Naive thymus-derived CD4-positive, alpha-beta T cell (primary cell): ENCODE data around the gene ITGAD. TPM values are rescaled to one million over a fixed set of nuclear protein-coding genes. Genes with fewer than 3 reads are reported as not detected.
A peak's percentile ranks its signal among the peaks of the same experiment; 100 is the strongest.

Experiments
- ATAC-seq: fragments of 150-1000 bp; cut with Tn5 transposase; 2 replicates; pipeline ENCODE4 v1.10.0; 2021; ENCODE audit warnings: mild to moderate bottlenecking, moderate library complexity
- CTCF ChIA-PET: fragments of 350-600 bp; sonication (Branson Sonifier 250); formaldehyde crosslinking; loops from one replicate; lab custom pipeline; 2021; ENCODE audit warnings: antibody characterized with exemption; lab: Charles Lee
- POLR2A ChIA-PET: fragments of 350-600 bp; sonication (Branson Sonifier 250); formaldehyde crosslinking; loops from one replicate; lab custom pipeline; 2021; ENCODE audit warnings: antibody characterized with exemption, inconsistent platforms; lab: Charles Lee
- DNase-seq, 9 donors: peaks; one replicate each; pipeline versions ENCODE4 v3.0.0 to v3.0.0-alpha.2; 2020 to 2022; ENCODE audit warnings: mixed read lengths in 1 of 9
- H3K27ac ChIP-seq: one replicate; pipeline ENCODE4 v1.7.0; 2013; ENCODE audit warnings: mild to moderate bottlenecking, low read depth, low read length, moderate library complexity
- H3K27me3 ChIP-seq, 2 donors: one replicate each; pipeline ENCODE4 v1.7.0; 2013; ENCODE audit warnings: low read length in 2 of 2, mild to moderate bottlenecking in 2 of 2, moderate library complexity in 2 of 2; ENCODE audit not compliant: control insufficient read depth in 2 of 2, insufficient read depth in 2 of 2
- H3K36me3 ChIP-seq, 3 experiments: 1 replicate in 2 of 3; 2 replicates in 1 of 3; pipeline ENCODE4 v1.7.0; 2013; ENCODE audit warnings: low read length in 3 of 3, mild to moderate bottlenecking in 3 of 3, moderate library complexity in 1 of 3; ENCODE audit not compliant: insufficient read depth in 3 of 3, control insufficient read depth in 2 of 3
- H3K4me1 ChIP-seq, 2 donors: one replicate each; pipeline ENCODE4 v1.7.0; 2013; ENCODE audit warnings: low read length in 2 of 2, mild to moderate bottlenecking in 2 of 2, moderate library complexity in 1 of 2; ENCODE audit not compliant: control insufficient read depth in 2 of 2, insufficient read depth in 2 of 2
- H3K4me3 ChIP-seq: 2 replicates; pipeline ENCODE4 v1.7.0; 2013; ENCODE audit warnings: mild to moderate bottlenecking, low read length
- H3K9me3 ChIP-seq, 3 experiments: 1 replicate in 2 of 3; 2 replicates in 1 of 3; pipeline ENCODE4 v1.7.0; 2013; ENCODE audit warnings: low read length in 3 of 3; ENCODE audit not compliant: control insufficient read depth in 2 of 3
- H3K27ac Mint-ChIP-seq, 9 donors: one replicate each; pipeline ENCODE4 v1.8.0; 2020 to 2022; ENCODE audit warnings: mixed read lengths in 9 of 9, mild to moderate bottlenecking in 8 of 9, moderate library complexity in 5 of 9, inconsistent platforms in 2 of 9
- H3K27me3 Mint-ChIP-seq, 5 donors: one replicate each; pipeline ENCODE4 v1.8.0; 2021 to 2022; ENCODE audit warnings: mixed read lengths in 5 of 5, mild to moderate bottlenecking in 1 of 5
- H3K36me3 Mint-ChIP-seq, 5 donors: one replicate each; pipeline ENCODE4 v1.8.0; 2020 to 2022; ENCODE audit warnings: mixed read lengths in 5 of 5, mild to moderate bottlenecking in 3 of 5, inconsistent platforms in 1 of 5
- H3K4me1 Mint-ChIP-seq, 7 donors: one replicate each; pipeline ENCODE4 v1.8.0; 2020 to 2022; ENCODE audit warnings: mixed read lengths in 7 of 7, mild to moderate bottlenecking in 3 of 7, inconsistent platforms in 1 of 7
- H3K4me3 Mint-ChIP-seq, 10 donors: one replicate each; pipeline ENCODE4 v1.8.0; 2020 to 2022; ENCODE audit warnings: mild to moderate bottlenecking in 10 of 10, mixed read lengths in 10 of 10, moderate library complexity in 6 of 10, inconsistent platforms in 2 of 10
- H3K9me3 Mint-ChIP-seq, 11 donors: one replicate each; pipeline ENCODE4 v1.8.0; 2020 to 2022; ENCODE audit warnings: mixed read lengths in 11 of 11, mild to moderate bottlenecking in 4 of 11, inconsistent platforms in 1 of 11, moderate library complexity in 1 of 11
- intact Hi-C, 2 donors: fragments of 100-400 bp; cut with micrococcal nuclease; formaldehyde crosslinking; loops; one replicate each; pipeline ENCODE4 v1.15.1; 2023
- polyA plus RNA-seq, 2 donors: library from polyadenylated mRNA; unstranded; fragments of 300-500 nt; fragmentation: Illumina TruSeq; gene quantifications; one replicate each; pipeline ENCODE4 v1.2.3, GENCODE V29; 2021
- total RNA-seq, 6 experiments: library from RNA in 5 of 6; stranded (reverse) in 5 of 6; gene quantifications; 1 replicate in 5 of 6; 2 replicates in 1 of 6; pipeline ENCODE4 v1.2.3 and lab custom pipeline; 2021 to 2026

The ITGAD gene
- total and polyA plus RNA-seq, 7 experiments from 2014 or later, result 0.24 to 1.3 TPM; not detected in 5

DNA sequence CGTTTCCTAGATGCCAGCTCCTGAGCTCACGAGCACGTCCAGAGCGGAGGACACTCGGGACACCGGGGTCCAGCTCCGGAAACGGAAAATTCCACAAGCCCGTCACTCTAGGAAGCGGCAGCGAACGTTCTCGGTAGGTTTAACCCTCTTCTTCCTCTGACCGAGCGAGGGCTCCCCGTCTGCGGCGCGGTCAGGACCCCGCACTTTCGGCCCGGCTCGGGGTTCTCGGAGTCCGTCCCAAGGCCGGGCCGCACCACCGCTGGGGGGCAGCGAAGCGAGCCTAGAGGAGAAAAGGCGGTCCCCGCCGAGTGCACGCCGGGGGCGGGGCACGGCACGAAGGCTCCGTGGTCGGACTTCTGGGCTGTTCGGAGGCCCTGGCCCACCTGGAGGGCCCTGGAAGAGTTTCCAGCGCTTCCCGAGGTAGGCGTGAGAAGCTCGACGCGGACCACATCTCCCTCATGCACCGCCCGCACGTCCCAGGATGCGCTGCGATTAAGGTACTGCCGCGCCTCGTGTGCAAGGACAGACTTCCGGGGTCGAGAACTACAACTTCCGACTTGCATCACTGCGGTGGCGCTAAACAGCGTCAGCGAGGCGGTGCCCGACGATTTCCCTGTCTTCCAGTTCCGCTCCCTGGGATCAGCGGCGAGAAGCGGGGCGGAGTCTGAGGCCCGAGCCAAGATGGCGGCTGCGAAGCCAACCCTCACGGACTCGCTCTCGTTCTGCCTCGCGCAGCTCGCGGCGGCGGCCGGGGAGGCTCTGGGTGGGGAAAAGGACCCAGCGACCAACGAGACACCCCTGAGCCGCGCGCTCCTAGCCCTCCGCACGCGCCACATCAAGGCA, 65.9 kb downstream of the ITGAD start, which contains the start of gene ARMC5:
TSS of gene ARMC5 (plus strand) at position 658 of the 843 bp plus-strand sequence. CDS start at position 682, 24 bp downstream.
- peak; percentile 81 for ATAC-seq
- DNase-seq, result peak in 7 of 9 donors; percentile 92 to 99 (median 98)
- Histone ChIP-seq H3K4me1 (peaks cover 32 to 37% of the 10 kb centered on the region in 2 donors), H3K36me3 (peaks cover 0 to 14% (median 0%) of the 10 kb centered on the region in 3 experiments), H3K9me3 (no peaks in the 10 kb centered on the region), H3K27ac (peak within 1 kb of the TSS; percentile 95), H3K27me3 (no peaks in the 10 kb centered on the region), H3K4me3 (peak within 1 kb of the TSS; percentile 87)
- POLR2A ChIA-PET, result interaction anchor here (0.6 to 5.2 kb wide), 28 partner anchors 9 to 645 kb away, joined by 3 to 69 read pairs (median 6); partner anchors contain the start of genes COX6A2, FUS, KAT8 and RUSF1
- intact Hi-C loops, result loop anchor here (1.0 to 5.0 kb wide), 26 partner anchors 16 to 800 kb away; partner anchors contain the start of genes BCKDK (in 2 of the 2), FUS (in 2 of the 2), RUSF1 (in 2 of the 2) and ZNF646 (in 2 of the 2)
- no peaks in the 10 kb centered on the region for H3K27me3 Mint-ChIP-seq
- peak within 1 kb of the TSS; percentile 88 to 96 (median 94) for H3K4me3 Mint-ChIP-seq
- CTCF ChIA-PET, result interaction anchor here (1.0 to 3.4 kb wide), 4 partner anchors 16 to 613 kb away, joined by 3 to 11 read pairs (median 4); partner anchors contain the start of genes ZNF267 and ZNF843
- H3K36me3 Mint-ChIP-seq, result peaks cover 3 to 14% (median 4%) of the 10 kb centered on the region in 5 donors
- H3K9me3 Mint-ChIP-seq, result peaks cover 0 to 2% (median 0%) of the 10 kb centered on the region in 11 donors
- peaks cover 26 to 51% (median 46%) of the 10 kb centered on the region in 7 donors for H3K4me1 Mint-ChIP-seq
- H3K27ac Mint-ChIP-seq, result peak within 1 kb of the TSS; percentile 94 to 99 (median 98)

DNA sequence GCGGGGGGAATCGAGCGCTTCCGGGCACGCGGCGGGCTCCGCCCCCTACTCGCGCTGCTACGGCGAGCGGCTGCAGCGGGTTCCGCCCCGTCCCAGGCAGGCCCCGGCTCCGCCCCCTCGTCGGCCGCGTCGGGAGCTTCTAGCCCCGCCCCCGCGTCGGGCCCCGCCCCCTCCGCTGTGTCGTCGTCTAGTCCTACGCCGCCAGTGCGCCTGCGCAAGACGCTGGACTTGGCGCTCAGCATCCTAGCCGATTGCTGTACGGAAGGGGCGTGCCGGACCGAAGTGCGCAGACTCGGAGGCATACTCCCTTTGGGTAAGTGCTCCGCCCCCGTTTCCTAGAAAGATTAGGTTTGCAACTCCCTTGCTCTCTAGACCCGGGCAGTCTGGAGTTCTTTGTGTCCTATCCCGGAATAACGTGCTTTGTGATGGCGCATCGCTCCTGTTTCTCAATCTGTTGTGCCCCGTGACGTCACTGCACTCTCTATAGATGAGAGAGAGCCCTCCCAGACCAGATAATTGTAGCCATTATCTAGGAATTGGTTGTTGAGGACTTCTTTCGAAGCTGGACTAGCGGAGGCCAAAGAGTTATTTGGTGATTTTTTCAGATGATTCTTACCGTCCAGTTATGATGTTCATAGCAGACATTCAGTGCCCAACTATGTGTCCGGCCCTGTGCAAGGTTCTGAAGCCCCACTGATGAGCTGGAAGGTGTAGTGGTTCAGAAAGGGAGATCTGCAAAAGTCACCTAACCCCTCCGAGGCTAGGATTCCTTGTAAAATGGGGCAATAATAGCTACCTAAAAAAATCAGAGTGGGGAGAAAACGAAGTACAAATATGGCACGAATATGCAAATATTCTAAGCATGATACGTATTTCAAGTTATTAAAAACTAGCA, 66.8 kb downstream of the ITGAD start:
- no peaks in the 10 kb centered on the region for H3K9me3 ChIP-seq
- H3K27ac ChIP-seq, result peak overlapping the region; percentile 95
- no peaks in the 10 kb centered on the region for H3K27me3 ChIP-seq
- H3K27me3 Mint-ChIP-seq, result no peaks in the 10 kb centered on the region
- POLR2A ChIA-PET, result interaction anchor here (0.6 to 5.2 kb wide), 30 partner anchors 10 to 881 kb away, joined by 3 to 69 read pairs (median 6); partner anchors contain the start of genes COX6A2, FUS, KAT8 and RUSF1
- H3K4me3 Mint-ChIP-seq, result peak overlapping the region; percentile 88 to 96 (median 94)
- H3K36me3 Mint-ChIP-seq, result peaks cover 4 to 15% (median 7%) of the 10 kb centered on the region in 5 donors
- peak overlapping the region; percentile 87 for H3K4me3 ChIP-seq
- peaks cover 0 to 17% (median 0%) of the 10 kb centered on the region in 3 experiments for H3K36me3 ChIP-seq
- peaks cover 32 to 37% of the 10 kb centered on the region in 2 donors for H3K4me1 ChIP-seq
- H3K9me3 Mint-ChIP-seq, result peaks cover 0 to 2% (median 0%) of the 10 kb centered on the region in 11 donors
- H3K27ac Mint-ChIP-seq, result peak overlapping the region; percentile 94 to 99 (median 98)
- intact Hi-C loops, result loop anchor here (1.0 to 5.0 kb wide), 26 partner anchors 16 to 801 kb away; partner anchors contain the start of genes BCKDK (in 2 of the 2), FUS (in 2 of the 2), RUSF1 (in 2 of the 2) and ZNF646 (in 2 of the 2)
- DNase-seq, result peak; percentile 99 to 100 (median 100)
- H3K4me1 Mint-ChIP-seq, result peaks cover 25 to 50% (median 45%) of the 10 kb centered on the region in 7 donors
- CTCF ChIA-PET, result interaction anchor here (0.6 to 3.4 kb wide), 8 partner anchors 8 to 614 kb away, joined by 3 to 17 read pairs (median 4); partner anchors contain the start of gene ZNF843
- ATAC-seq, result peak; percentile 91

DNA sequence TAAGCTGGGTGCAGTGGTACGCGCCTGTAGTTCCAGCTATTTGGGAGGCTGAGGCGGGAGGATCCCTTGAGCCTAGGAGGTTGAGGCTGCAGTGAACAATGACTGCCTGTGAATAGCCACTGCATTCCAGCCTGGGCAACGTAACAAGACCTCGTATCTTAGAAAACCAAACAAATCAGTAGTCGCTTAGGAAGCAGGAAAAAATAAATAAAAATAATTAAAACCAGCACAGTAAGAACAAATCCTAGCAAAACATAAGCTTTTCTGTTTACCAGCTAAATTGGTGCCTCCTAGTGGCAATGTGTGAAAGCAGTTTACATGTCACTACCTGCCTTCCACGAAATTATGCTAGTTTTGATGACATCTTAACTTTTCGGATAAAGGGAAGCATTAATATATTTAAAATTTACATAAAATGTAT, 67.5 kb downstream of the ITGAD start:
- Mint-ChIP-seq H3K27ac (peak overlapping the region; percentile 94 to 99 (median 97)), H3K4me1 (peaks cover 19 to 43% (median 38%) of the 10 kb centered on the region in 7 donors), H3K4me3 (peak overlapping the region in 9 of 10 donors; percentile 88 to 96 (median 94)), H3K9me3 (peaks cover 0 to 2% (median 0%) of the 10 kb centered on the region in 11 donors), H3K27me3 (no peaks in the 10 kb centered on the region), H3K36me3 (peaks cover 4 to 22% (median 11%) of the 10 kb centered on the region in 5 donors)
- CTCF ChIA-PET, result interaction anchor here (0.6 to 1.9 kb wide), 7 partner anchors 9 to 848 kb away, joined by 3 to 17 read pairs (median 4); no protein-coding TSS in a partner anchor
- intact Hi-C loops, result loop anchor here in 1 of 2 donors (1.0 kb wide), 1 partner anchor 235 kb away; no protein-coding TSS in a partner anchor
- ATAC-seq, result no peak
- peaks cover 28 to 31% of the 10 kb centered on the region in 2 donors for H3K4me1 ChIP-seq
- POLR2A ChIA-PET, result interaction anchor here (0.6 to 5.2 kb wide), 19 partner anchors 9 to 647 kb away, joined by 3 to 69 read pairs (median 6); partner anchors contain the start of genes FUS, RUSF1, STX4 and ZNF267
- peak overlapping the region; percentile 58 for H3K4me3 ChIP-seq
- no peaks in the 10 kb centered on the region for H3K9me3 ChIP-seq
- H3K27ac ChIP-seq, result peak overlapping the region; percentile 95
- DNase-seq, result peak in 5 of 9 donors; percentile 37 to 53 (median 42)
- no peaks in the 10 kb centered on the region for H3K27me3 ChIP-seq
- peaks cover 0 to 19% (median 2%) of the 10 kb centered on the region in 3 experiments for H3K36me3 ChIP-seq

DNA sequence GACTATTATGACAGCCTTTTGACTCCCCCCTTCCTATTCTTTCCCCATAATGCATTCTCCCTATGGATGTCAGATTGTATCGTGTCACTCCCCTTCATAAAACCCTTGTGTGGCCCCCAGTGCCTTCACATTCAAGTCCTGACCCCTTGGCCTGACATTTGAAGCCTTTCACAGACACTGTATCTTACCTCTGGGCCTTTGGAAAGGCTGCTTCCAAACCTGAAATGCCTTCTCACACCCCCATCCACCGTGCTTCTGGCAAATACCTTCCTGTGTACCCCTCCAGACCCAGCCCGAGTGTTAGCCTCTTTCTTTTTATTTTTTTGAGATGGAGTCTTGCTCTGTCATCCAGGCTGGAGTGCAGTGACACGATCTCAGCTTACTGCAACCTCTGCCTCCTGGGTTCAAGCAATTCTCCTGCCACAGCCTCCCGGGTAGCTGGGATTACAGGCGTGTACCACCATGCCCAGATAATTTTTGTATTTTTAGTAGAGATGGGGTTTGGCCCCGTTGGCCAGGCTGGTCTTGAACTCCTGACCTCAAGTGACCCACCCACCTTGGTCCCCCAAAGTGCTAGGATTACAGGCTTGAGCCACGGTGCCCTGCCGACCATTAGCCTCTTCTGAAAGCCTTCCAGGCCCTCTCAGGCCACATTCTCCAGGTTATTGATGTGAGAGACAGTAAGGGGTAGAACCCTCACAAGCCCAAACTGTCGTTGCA, 68.2 kb downstream of the ITGAD start:
- POLR2A ChIA-PET, result interaction anchor here (0.9 to 5.2 kb wide), 12 partner anchors 9 to 559 kb away, joined by 3 to 69 read pairs (median 6); partner anchors contain the start of genes RUSF1, STX4, ZNF646 and ZNF668
- Mint-ChIP-seq H3K27me3 (no peaks in the 10 kb centered on the region), H3K4me3 (peak overlapping the region in 4 of 10 donors; percentile 39 to 96 (median 51)), H3K4me1 (peaks cover 17 to 37% (median 31%) of the 10 kb centered on the region in 7 donors), H3K36me3 (peaks cover 4 to 24% (median 12%) of the 10 kb centered on the region in 5 donors), H3K9me3 (peaks cover 0 to 2% (median 0%) of the 10 kb centered on the region in 11 donors), H3K27ac (peak overlapping the region in 8 of 9 donors; percentile 10 to 99 (median 77))
- Histone ChIP-seq H3K4me3 (no peak overlapping the region), H3K36me3 (peaks cover 0 to 27% (median 3%) of the 10 kb centered on the region in 3 experiments), H3K27me3 (no peaks in the 10 kb centered on the region), H3K27ac (no peak overlapping the region), H3K4me1 (peaks cover 27 to 28% of the 10 kb centered on the region in 2 donors), H3K9me3 (no peaks in the 10 kb centered on the region)
- DNase-seq, result no peak
- CTCF ChIA-PET, result interaction anchor here (0.6 to 1.6 kb wide), 6 partner anchors 9 to 849 kb away, joined by 3 to 17 read pairs (median 4); no protein-coding TSS in a partner anchor
- intact Hi-C loops, result no loop called here
- ATAC-seq, result no peak
